Endothelial cell of umbilical vein (primary cell): ENCODE results near the gene TMEM176A.

Experiments used
- CTCF ChIP-seq, 2 donors: IDR thresholded peaks; 1 replicate in 1 of 2; 2 replicates in 1 of 2; pipeline ENCODE4 v1.5.1; 2011; ENCODE audit warnings: low read length in 2 of 2, mild to moderate bottlenecking in 2 of 2, moderate library complexity in 2 of 2, control low read depth in 1 of 2, inconsistent platforms in 1 of 2, low read depth in 1 of 2; ENCODE audit not compliant: insufficient read depth in 1 of 2; ENCODE audit errors: extremely low read depth in 1 of 2
- EZH2 ChIP-seq: IDR thresholded peaks from 2 replicates; pipeline ENCODE4 v1.6.1; 2012; ENCODE audit warnings: borderline replicate concordance, low read depth, mild to moderate bottlenecking, moderate library complexity, low read length, inconsistent platforms; ENCODE audit not compliant: severe bottlenecking
- GATA2 ChIP-seq: IDR thresholded peaks from 2 replicates; pipeline ENCODE4 v1.7.0; 2011; ENCODE audit warnings: low read depth, mild to moderate bottlenecking, moderate library complexity, mixed read lengths, low read length; ENCODE audit not compliant: insufficient read length, insufficient read depth
- JUN ChIP-seq: IDR thresholded peaks from 2 replicates; pipeline ENCODE4 v1.6.1; 2011; ENCODE audit warnings: borderline replicate concordance, low read depth; ENCODE audit not compliant: insufficient read length, insufficient read depth
- POLR2A ChIP-seq: IDR thresholded peaks from 2 replicates; pipeline ENCODE4 v1.6.1; 2012; ENCODE audit warnings: low read depth, mild to moderate bottlenecking, control low read depth, low read length
- POLR2AphosphoS5 ChIP-seq: IDR thresholded peaks from 2 replicates; pipeline ENCODE4 v1.6.1; 2012; ENCODE audit warnings: low read depth, mild to moderate bottlenecking, control low read depth, low read length, moderate library complexity; ENCODE audit not compliant: insufficient read depth
- TF ChIP-seq, protein P1 (sequence below): IDR thresholded peaks from 2 replicates; pipeline ENCODE4 v1.6.1; 2011; ENCODE audit not compliant: insufficient read depth, insufficient read length

GRCh38 chr7:150823043-150823442 lies 22.5 kb downstream of the TMEM176A start:
- TF ChIP-seq CTCF (IDR thresholded peaks at IDR 0.05; ENCODE audit: extremely low read depth in 1 of 2, insufficient read depth in 1 of 2, low read depth in 1 of 2, low read length in 2 of 2) (no peak), EZH2 (no peak), POLR2A (no peak), POLR2AphosphoS5 (no peak), JUN (no peak), GATA2 (no peak)
- TF ChIP-seq, protein P1, sequence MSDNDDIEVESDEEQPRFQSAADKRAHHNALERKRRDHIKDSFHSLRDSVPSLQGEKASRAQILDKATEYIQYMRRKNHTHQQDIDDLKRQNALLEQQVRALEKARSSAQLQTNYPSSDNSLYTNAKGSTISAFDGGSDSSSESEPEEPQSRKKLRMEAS: no peak
